ENCODE results near the gene HFE.
"Not testable (repeated sequence)": the region's sequence is repeated elsewhere in the genome, so short reads cannot be mapped to it uniquely, and the experiment has no call there.

The HFE gene

DNA sequence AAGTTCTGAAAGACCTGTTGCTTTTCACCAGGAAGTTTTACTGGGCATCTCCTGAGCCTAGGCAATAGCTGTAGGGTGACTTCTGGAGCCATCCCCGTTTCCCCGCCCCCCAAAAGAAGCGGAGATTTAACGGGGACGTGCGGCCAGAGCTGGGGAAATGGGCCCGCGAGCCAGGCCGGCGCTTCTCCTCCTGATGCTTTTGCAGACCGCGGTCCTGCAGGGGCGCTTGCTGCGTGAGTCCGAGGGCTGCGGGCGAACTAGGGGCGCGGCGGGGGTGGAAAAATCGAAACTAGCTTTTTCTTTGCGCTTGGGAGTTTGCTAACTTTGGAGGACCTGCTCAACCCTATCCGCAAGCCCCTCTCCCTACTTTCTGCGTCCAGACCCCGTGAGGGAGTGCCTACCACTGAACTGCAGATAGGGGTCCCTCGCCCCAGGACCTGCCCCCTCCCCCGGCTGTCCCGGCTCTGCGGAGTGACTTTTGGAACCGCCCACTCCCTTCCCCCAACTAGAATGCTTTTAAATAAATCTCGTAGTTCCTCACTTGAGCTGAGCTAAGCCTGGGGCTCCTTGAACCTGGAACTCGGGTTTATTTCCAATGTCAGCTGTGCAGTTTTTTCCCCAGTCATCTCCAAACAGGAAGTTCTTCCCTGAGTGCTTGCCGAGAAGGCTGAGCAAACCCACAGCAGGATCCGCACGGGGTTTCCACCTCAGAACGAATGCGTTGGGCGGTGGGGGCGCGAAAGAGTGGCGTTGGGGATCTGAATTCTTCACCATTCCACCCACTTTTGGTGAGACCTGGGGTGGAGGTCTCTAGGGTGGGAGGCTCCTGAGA is at the start of gene HFE:
HFE (plus strand) TSS at position 146 of the 832 bp plus-strand sequence; CDS start at position 158, 12 bp downstream.
- no peak for DNase-seq

- no peak for DNase-seq
Measured at GRCh38 chr6:26041946-26042345, 45.3 kb upstream of the HFE start.

DNA sequence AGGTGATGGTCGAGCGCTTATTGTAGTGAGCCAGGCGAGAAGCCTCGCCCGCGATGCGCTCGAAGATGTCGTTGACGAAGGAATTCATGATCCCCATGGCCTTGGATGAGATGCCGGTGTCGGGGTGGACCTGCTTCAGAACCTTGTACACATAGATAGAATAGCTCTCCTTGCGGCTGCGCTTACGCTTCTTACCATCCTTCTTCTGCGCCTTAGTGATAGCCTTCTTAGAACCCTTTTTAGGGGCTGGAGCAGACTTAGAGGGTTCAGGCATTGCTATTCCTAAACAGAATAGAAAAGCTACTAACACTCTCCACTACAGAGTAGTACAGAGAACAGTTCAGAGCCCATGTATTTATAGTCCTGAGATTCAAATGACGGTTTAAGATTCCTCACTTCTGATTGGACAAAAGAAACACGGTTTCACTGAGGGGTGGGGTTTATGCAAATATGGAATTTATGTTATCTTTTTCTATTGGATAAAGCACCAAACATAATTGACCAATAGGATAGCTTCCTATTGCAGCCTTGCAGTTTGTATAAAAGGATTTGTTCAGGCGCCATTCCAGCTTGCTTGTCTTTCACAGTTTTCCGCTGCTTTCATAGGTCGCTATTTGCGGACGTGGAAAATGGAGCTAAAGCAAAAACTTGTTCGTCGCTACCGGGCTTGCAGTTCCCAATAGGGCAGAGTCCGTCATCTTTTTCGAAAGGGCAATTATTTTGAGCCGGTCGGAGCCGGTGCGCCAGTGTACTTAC is 43.7 kb upstream of the HFE start:
- no peak for DNase-seq

- no peak for DNase-seq
Measured at GRCh38 chr6:26044140-26045064, 42.8 kb upstream of the HFE start.

DNA sequence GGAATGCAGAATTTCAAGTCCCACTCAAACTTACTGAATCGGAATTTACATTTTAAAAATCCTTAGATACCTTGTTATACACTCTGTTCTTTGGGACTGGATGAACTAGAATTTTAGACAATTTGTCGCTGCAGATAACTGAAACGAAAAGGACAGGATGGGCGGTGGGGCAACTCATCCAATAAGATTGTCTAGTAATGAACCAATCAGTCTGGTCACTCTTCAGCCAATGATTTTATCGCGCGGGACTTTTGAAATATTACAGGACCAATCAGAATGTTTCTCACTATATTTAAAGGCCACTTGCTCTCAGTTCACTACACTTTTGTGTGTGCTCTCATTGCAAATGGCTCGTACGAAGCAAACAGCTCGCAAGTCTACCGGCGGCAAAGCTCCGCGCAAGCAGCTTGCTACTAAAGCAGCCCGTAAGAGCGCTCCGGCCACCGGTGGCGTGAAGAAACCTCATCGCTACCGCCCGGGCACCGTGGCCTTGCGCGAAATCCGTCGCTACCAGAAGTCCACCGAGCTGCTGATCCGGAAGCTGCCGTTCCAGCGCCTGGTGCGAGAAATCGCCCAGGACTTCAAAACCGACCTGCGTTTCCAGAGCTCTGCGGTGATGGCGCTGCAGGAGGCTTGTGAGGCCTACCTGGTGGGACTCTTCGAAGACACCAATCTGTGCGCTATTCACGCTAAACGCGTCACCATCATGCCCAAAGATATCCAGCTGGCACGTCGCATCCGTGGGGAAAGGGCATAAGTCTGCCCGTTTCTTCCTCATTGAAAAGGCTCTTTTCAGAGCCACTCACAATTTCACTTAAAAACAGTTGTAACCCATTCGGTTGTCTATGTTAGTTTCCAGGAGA is 41.9 kb upstream of the HFE start:
- no peak for DNase-seq

GRCh38 chr6:26045928-26046368 is 41.3 kb upstream of the HFE start:
- no peak for DNase-seq

DNA sequence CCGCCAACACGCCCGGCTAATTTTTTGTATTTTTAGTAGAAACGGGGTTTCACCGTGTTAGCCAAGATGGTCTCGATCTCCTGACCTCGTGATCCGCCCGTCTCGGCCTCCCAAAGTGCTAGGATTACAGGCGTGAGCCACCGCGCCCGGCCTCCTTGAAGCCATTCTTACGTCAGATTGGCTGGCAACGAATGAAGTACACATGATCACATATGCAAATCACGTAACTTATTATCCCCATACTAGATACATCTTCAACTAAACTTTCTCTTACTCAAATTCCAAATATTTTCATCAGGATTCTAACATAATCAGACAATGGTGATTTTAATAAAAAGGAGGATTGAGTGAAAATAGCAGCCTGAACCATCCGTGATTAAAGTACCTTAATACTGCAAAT is 39.9 kb upstream of the HFE start:
- DNase-seq = not testable (repeated sequence)

- DNase-seq = no peak
Measured at GRCh38 chr6:26048590-26048989, 38.6 kb upstream of the HFE start.

DNA sequence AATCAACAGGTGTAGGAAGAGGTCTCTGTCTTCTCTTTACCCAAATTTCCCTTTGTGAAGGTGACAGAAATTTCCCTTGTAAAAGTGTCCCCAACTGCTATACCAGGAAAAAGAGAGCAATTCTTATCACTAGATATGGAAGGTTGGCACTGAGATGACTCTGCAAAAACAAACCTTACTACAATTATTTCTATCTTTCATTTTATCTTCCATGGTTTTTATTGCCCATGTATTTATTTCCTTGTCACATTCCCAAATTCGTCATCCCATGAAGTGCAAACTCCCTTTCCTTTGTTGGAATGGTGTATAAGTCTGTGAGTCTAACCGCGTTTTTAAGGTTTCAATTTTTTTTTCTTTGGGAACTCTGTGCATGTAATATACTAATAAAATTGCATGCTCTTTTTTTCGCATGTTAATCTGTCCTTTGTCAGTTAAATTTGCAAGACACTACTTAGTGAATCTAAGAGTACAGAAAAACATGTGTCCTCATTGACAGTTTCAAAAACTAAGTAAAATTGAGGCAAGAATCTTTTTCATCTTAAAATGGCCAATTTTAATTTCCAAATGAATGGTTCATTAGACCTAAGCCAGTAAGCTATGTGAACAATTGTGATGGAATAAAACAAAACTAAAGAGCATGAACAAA is 35.4 kb upstream of the HFE start:
- DNase-seq = no peak

DNA sequence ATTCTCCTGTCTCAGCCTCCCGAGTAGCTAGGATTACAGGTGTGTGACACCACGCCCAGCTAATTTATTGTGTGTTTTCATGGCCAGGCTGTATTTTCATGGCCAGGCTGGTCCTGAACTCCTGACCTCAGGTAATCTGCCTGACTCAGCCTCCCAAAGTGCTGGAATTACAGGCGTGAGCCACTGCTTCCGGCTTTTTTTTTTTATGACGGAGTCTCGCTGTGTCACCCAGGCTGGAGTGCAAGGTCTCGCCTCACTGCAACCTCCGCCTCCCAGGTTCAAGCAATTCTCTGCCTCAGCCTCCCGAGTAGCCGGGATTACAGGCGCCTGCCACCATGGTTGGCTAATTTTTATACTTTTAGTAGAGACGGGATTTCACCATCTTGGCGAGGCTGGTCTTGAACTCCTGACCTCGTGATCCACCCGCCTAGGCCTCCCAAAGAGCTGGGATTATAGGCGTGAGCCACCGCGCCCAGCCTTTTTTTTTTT is 34.4 kb upstream of the HFE start:
- DNase-seq = not testable (repeated sequence)

DNA sequence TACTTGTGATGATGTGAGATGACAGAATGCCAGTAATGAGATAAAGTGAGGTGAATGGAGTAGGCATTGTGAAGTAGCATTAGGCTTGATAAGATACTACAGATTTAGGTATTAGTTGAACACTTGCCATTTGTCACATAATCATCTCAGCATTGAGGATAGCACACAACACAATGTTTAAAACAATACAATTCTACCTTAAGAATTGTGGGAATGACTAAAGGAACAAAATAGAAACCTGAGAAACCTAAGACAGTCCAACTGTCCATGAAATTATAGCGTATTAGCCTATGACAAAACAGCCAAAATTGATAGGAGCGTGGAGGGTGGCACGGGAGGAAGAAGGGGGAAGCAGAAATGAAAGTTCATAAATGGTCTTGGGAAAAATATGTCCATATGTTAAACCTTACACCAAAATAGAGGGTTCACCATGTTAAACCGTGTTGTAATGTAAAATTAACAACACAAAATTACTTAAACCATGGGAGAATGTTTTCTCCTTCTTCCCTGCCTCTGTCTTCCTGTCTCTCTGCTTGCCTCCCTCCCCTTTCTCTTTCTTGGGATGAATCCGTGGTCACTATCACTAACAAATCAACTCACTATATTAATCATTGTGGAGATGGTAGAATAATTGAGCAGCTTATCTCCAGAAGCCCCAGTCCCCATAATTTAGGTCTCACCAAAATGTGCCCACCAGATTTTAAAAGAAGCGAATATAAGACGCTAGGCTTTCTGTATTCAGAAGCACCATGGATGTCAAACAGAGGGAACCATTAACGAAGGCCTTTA is 33.0 kb upstream of the HFE start:
- DNase-seq = no peak

- DNase-seq = peak; percentile 89
Measured at GRCh38 chr6:26054781-26055718, 32.2 kb upstream of the HFE start.

DNA sequence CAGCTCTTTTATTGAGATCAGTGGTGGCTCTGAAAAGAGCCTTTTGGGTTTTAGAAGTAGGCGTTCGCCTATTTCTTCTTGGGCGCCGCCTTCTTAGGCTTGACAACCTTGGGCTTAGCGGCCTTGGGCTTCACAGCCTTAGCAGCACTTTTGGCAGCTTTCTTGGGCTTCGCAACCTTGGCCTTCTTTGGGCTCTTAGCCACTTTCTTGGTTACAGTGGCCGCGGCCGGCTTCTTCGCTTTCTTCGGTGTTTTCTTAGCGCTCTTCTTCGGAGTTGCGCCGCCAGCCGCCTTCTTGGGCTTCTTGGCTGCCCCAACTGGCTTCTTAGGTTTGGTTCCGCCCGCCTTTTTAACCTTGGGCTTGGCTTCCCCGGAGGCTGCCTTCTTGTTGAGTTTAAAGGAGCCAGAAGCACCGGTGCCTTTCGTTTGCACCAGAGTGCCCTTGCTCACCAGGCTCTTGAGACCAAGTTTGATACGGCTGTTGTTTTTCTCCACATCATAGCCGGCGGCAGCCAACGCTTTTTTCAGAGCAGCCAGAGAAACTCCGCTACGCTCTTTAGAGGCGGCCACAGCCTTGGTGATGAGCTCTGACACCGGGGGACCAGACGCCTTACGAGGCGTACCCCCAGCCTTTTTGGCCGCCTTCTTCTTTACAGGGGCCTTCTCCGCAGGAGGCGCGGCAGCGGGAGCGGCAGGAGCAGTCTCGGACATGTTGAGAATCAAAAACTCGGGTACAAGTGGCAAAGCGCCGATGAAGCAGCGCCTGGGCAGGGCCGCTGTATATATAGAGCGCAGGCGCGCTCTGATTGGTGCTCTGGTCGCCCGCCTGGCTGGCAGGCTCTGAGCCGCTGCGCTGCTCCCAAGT is 31.3 kb upstream of the HFE start:
- DNase-seq = peak; percentile 92

DNA sequence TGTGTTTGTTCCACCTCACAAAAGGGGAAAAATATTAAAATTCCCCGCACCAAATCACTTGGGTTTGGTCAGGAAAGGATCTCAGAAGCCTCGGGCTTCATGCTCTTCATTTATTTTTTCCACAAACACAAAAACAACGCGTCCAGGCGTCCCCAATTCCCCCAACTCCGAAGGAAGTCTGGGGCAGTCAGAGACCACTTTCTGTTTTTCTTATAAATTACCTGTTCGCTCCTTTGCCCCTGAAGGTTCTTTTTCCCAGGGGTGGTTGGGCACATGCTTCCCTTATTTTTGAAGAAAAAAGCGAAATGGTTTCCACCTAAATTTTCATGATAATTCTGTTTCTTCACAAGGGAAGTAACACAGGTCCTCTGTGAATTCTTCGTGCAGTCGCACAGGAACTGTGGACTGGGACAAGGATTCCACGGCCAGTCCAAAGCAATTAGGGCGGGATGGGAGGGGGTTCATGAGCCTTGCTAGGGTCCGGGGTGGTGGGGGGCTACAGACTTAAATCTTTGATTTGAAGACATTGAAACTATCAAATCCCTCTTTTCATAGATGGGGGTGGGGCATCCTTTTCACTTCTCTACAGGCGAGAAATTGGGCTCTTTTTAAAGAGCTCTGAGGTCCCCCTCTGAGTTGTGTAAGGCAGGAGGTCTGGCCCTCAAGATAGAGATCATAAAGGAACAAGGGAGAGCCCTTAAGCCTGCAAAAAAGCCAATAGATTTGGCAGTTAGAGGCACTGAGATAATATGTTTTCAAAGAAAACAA is 30.5 kb upstream of the HFE start:
- DNase-seq = peak; percentile 6

GRCh38 chr6:26057899-26058298 is 29.3 kb upstream of the HFE start:
- no peak for DNase-seq

- not testable (repeated sequence) for DNase-seq
Measured at GRCh38 chr6:26058477-26059033, 28.7 kb upstream of the HFE start.

DNA sequence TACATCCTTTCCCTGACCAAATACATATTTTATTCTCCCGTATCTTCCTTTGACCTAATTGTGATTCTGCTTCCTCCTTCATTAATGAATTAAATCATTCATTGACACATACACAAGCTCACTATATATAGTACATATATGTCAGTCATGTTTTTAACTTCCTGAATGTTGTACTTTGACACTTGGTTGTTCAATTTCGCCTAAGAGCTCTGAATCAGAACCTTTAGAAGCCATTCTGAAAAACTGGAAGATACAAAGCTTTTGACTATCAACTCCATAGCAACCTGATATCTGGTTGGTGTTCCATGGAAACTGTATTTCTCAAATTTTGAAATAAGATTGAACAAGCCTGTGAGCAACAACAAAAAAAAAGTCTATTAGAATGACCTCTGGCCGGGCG is 27.3 kb upstream of the HFE start:
- no peak for DNase-seq
